Kidney capillary endothelial cell (primary cell): ENCODE measurements around the gene C10orf71.

Experiments used
- DNase-seq: peaks from one replicate; pipeline ENCODE4 v3.0.0-alpha.2; 2018; ENCODE audit warnings: low spot score

The C10orf71 gene

DNA sequence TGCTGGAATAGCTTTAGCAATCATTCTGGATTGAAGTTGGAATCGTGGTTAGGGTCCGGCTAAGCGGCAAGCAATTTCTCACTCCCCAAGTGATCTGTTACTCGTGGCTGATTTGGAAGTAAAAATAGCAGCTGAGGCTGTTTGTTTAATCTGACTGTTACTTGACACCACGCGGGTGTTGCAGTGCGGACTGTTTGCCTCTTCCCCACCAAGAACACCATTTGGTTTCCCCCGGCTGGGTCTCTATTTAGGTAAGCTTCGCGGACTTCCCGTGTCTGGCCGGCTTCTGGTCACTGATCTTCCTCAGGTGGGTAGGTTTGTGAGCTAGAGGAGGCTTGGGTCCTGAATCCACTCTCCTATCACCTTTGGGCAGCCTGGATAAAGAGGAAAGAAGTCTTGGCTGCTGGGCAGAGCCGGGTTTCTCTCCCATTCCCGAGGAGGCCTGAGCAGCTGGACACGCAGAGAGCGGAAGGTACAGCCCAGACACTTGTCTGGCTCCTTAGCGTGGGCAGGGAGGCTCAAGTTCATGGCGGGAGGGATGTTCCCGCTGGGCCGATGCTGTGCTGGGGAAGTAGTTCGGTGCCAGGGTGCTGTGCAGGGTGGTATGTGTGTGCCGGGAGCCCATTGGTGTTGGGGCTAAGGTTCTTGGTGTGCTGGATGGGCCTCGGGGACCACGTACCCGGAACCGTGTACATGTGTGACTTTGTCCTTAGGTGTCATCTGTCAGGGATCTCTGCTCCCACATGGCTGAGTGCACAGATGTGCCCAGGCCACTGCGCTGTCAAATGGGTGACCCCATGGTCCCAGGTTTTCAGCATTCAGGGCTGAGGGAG is at the start of gene C10orf71:
Gene C10orf71 (plus strand): TSS at position 188 of the 833 bp plus-strand sequence. CDS start 23,376 bp downstream, outside the sequence.
- no peak for DNase-seq

DNA sequence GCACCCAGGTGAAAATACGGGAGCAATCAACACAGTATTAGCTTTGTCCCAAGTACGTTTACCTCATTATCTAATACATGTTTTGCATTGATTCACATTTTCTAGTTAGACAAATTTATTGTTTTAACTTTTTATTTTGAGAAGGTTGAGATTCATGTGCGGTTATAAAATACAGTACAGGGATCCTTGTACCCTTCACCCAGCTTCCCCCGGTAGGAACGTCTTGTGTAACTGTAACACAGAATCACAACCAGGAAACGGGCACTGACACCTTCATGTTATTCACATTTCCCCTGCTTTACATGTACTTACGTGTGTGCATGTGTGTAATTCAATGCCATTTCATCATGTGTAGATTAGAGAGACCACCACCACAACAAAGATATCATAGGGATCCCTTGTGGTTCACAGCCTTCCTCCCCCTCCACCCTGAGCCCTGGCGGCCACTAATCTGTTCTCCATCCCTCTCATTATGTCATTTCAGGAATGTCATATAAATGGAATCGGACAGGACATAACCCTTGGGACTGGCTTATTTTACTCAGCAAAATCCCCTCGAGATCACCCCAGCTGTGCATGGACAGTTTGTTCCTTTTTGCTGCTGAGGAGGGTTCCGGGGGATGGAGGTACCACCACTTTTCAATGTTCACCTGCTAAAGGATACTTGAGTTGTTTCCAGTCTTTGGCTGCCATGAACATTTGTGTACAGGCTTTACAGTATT is 46.5 kb upstream of the C10orf71 start:
- no peak for DNase-seq

- DNase-seq: no peak
Measured at GRCh38 chr10:49253340-49253906, 45.5 kb upstream of the C10orf71 start.

GRCh38 chr10:49254150-49254549 is 44.8 kb upstream of the C10orf71 start:
- no peak for DNase-seq

DNA sequence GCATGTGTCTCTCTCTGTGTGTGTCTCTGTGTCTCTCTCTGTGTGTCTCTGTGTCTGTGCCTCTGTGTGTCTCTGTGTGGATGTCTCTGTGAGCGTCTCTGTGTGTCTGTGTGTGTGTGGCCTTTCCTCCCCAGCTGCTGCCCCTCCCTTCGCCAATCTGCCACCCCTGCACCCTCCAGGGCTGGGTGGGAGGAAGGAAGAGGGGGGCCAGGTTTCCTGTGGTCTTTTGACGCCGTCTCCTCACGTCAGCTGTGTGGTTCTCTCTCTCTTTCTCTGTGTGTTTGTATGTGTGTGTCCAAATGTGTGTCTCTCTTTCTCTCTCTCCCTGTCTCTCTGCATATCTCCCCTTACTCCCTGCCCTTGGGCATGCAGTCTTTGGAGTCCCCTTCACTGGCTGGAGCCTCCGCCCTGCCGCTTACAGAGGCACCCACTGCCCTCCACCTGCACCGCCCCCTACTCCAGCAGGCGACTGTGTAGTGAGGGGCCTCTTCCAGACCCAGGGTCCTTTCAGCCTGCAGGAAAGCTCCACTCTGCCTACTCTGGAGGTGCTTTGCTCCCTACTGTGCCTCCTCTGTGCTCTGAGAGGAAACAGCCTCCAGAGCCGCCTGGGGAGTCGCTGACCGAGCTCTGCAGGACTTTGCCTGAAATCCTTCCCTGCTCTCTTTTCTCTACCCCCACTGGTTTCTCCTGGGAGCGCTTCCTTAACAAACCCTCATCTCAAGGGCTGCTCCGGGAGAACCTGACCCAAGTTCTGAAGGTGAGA is 44.2 kb upstream of the C10orf71 start:
- DNase-seq: no peak

DNA sequence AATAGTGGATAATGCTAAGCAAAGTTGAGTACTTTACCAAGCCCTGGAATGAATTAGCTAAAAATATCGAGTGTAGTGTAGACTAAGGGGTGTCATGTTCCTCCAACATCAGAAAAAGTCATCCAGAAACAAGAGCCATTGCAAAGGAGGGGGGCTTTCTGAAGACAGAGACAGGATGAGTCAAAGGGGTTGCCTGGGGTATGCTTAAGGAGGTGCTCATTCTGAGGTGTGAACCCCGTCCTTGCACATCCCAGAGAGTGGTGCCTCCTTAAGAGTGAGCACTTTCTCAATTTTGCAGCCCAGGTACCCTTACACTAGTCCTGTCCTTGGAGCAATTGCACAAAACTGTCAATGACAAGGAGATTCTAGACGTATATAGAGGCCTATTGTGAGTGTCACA is 43.1 kb upstream of the C10orf71 start:
- DNase-seq: no peak

- no peak for DNase-seq
Measured at GRCh38 chr10:49257154-49257553, 41.8 kb upstream of the C10orf71 start.

- DNase-seq: no peak
Measured at GRCh38 chr10:49257626-49258349, 41.2 kb upstream of the C10orf71 start.

GRCh38 chr10:49258350-49258683 is 40.7 kb upstream of the C10orf71 start:
- DNase-seq: no peak

DNA sequence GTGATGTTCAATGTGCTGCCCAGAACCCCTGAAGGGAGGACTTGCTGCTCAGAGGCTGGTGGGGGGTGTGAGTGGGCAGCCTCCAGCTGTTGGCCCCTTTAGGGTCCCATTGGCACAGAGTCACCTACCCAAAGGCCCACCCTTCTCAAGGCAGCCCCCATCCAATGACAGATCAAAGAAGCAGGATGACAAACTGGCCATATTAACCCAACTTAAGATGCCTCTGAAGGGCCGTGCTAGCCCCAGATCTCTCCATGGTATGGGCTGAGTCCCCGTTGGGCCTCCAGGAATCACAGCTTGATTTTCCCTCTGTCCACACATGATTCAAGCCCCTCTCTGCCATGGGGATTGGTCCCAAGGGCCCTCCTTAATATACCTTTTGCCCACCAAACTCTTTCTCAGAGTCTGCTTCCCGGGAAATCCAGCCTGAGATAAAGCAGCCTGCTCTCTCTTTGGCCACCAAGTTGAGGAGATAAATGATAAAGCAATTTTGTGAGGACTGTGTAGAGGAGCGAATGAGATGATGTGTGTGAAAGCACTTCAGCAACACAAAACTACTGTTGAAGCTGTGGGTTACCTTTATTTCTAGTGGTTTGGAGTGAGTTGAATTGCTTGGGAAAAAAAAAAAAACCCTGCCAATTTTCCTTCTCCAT is 38.2 kb upstream of the C10orf71 start:
- no peak for DNase-seq

GRCh38 chr10:49263591-49263990 is 35.4 kb upstream of the C10orf71 start:
- no peak for DNase-seq

DNA sequence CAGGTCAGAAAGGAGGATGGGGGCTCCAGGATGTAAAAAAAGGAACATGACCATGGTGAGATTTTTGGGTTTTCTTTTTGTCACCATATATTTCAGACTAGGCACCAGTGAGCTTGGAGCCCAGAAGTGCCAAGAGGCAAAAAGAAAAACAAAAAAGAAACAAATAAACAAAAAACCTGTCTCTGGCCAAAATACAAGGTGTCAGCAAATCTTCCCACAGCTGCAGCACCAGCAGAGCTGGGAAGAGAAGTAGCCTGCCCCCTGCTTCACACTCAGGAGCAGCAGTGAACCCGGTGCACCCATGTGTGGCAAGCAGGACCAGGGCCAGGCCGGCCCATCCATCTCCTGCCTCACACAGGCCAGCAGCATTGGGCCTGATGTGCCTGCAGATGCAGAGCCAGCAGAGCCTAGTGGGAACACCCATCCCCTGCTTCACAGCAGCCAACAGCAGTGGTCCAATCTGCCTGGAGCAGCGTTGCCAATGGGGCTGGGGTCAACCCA is 34.7 kb upstream of the C10orf71 start:
- no peak for DNase-seq

- DNase-seq: no peak
Measured at GRCh38 chr10:49265885-49266284, 33.1 kb upstream of the C10orf71 start.

GRCh38 chr10:49268185-49268584 is 30.8 kb upstream of the C10orf71 start:
- DNase-seq: no peak

GRCh38 chr10:49269523-49269922 is 29.4 kb upstream of the C10orf71 start:
- no peak for DNase-seq

GRCh38 chr10:49270565-49270964 is 28.4 kb upstream of the C10orf71 start:
- no peak for DNase-seq

- no peak for DNase-seq
Measured at GRCh38 chr10:49271346-49271745, 27.6 kb upstream of the C10orf71 start.

- no peak for DNase-seq
Measured at GRCh38 chr10:49272251-49273081, 26.5 kb upstream of the C10orf71 start.

DNA sequence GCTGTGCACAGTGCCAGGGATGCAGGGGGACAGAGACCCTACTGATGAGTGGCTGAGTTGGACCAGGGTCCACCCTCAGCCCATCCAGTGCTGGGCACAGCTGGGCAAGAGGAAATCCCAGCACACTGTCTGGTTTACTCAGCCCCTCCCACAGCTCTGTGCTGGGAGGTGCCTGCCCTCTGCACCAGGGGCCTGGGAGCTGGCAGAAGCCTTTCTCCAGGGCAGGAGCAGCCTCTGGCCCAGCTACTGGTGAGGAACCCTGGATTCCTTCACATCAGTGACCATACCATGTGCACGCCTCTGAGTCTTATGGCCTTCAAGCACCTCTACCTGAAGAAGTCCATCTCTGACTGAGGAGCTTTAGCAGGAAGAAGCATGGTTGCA is 25.9 kb upstream of the C10orf71 start:
- no peak for DNase-seq

GRCh38 chr10:49273626-49274025 is 25.3 kb upstream of the C10orf71 start:
- DNase-seq: no peak
